GM19025 (cell line): ENCODE data around the gene PLA2G2A.
"Not testable (repeated sequence)": the region's sequence is repeated elsewhere in the genome, so short reads cannot be mapped to it uniquely, and the experiment has no call there.

Experiments used
- ATAC-seq: cut with Tn5 transposase; IDR thresholded peaks from one replicate; pipeline ENCODE4 v1.9.1; 2021; ENCODE audit warnings: mild to moderate bottlenecking, low read depth, moderate library complexity; ENCODE audit not compliant: unreplicated experiment

The PLA2G2A gene

GRCh38 chr1:19979494-19979977 lies at the start of gene PLA2G2A:
Gene PLA2G2A (minus strand): TSS chr1:19979618. CDS start chr1:19978773, 845 bp downstream.
- ATAC-seq: no peak

- ATAC-seq: no peak
Measured at GRCh38 chr1:20028726-20029125, 49.3 kb upstream of the PLA2G2A start.

- no peak for ATAC-seq
Measured at GRCh38 chr1:20028125-20028524, 48.7 kb upstream of the PLA2G2A start.

- ATAC-seq: no peak
Measured at GRCh38 chr1:20017741-20018140, 38.3 kb upstream of the PLA2G2A start.

- ATAC-seq: no peak
Measured at GRCh38 chr1:20014153-20014552, 34.7 kb upstream of the PLA2G2A start.

GRCh38 chr1:20010016-20010415 lies 30.6 kb upstream of the PLA2G2A start:
- no peak for ATAC-seq

GRCh38 chr1:20009212-20009611 lies 29.8 kb upstream of the PLA2G2A start:
- no peak for ATAC-seq

GRCh38 chr1:20008391-20008841 lies 29.0 kb upstream of the PLA2G2A start:
- no peak for ATAC-seq

- not testable (repeated sequence) for ATAC-seq
Measured at GRCh38 chr1:19998823-19999222, 19.4 kb upstream of the PLA2G2A start.

GRCh38 chr1:19990689-19991088 lies 11.3 kb upstream of the PLA2G2A start:
- no peak for ATAC-seq

- not testable (repeated sequence) for ATAC-seq
Measured at GRCh38 chr1:19990182-19990582, 10.8 kb upstream of the PLA2G2A start.

- ATAC-seq: no peak
Measured at GRCh38 chr1:19988267-19989006, 9.0 kb upstream of the PLA2G2A start.

- no peak for ATAC-seq
Measured at GRCh38 chr1:19987719-19988118, 8.3 kb upstream of the PLA2G2A start.

GRCh38 chr1:19984409-19985016 lies 5.1 kb upstream of the PLA2G2A start:
- ATAC-seq: not testable (repeated sequence)

- ATAC-seq: no peak
Measured at GRCh38 chr1:19981507-19982312, 2.3 kb upstream of the PLA2G2A start.

- ATAC-seq: no peak
Measured at GRCh38 chr1:19981170-19981506, 1.7 kb upstream of the PLA2G2A start.

GRCh38 chr1:19980314-19980713 lies 896 bp upstream of the PLA2G2A start:
- no peak for ATAC-seq

- ATAC-seq: no peak
Measured at GRCh38 chr1:19978143-19978542, 1.3 kb downstream of the PLA2G2A start.

- no peak for ATAC-seq
Measured at GRCh38 chr1:19976317-19977003, 3.0 kb downstream of the PLA2G2A start.

- no peak for ATAC-seq
Measured at GRCh38 chr1:19975423-19976193, 3.8 kb downstream of the PLA2G2A start.
